Left ventricle myocardium superior (tissue), 1 donor: ENCODE results near the gene THOC5. TPM values are rescaled to one million over a fixed set of nuclear protein-coding genes. Genes with fewer than 3 reads are reported as not detected.
"Not testable (repeated sequence)": the region's sequence is repeated elsewhere in the genome, so short reads cannot be mapped to it uniquely, and the experiment has no call there.

ENCODE experiments used
- ATAC-seq: fragments of 200-7000 bp; cut with Tn5 transposase; one replicate; pipeline ENCODE4 v1.9.1; 2020; ENCODE audit warnings: mild to moderate bottlenecking, moderate library complexity
- DNase-seq: peaks from one replicate; pipeline ENCODE4 v3.0.0-alpha.2; 2020
- intact Hi-C: fragments of 100-400 bp; cut with micrococcal nuclease; formaldehyde crosslinking; loops from one replicate; pipeline ENCODE4 v1.11.0; 2022
- long read RNA-seq: library from polyadenylated mRNA; unstranded; transcript quantifications from one replicate; pipeline ENCODE4 v2.0.0, GENCODE V29; 2021
- total RNA-seq: library from RNA; stranded (reverse); fragmentation: NEBNext Ultra II Directional; extraction: Animal tissue kit (Norgen Biotek cat#: 25700); gene quantifications from one replicate; pipeline ENCODE4 v1.2.1, GENCODE V29; 2021
- donor health status: DM: no; HTN: yes; CAD: no; lungs with severe emphysema.

The THOC5 gene
- 41.5 TPM for total RNA-seq
- long read RNA-seq, full-length matches to known transcripts: 8 of 61 reads
- long read RNA-seq, partial matches to known transcripts: 2 of 61 reads
- long read RNA-seq, other reads (novel, unspliced or antisense): 51 of 61 reads

DNA sequence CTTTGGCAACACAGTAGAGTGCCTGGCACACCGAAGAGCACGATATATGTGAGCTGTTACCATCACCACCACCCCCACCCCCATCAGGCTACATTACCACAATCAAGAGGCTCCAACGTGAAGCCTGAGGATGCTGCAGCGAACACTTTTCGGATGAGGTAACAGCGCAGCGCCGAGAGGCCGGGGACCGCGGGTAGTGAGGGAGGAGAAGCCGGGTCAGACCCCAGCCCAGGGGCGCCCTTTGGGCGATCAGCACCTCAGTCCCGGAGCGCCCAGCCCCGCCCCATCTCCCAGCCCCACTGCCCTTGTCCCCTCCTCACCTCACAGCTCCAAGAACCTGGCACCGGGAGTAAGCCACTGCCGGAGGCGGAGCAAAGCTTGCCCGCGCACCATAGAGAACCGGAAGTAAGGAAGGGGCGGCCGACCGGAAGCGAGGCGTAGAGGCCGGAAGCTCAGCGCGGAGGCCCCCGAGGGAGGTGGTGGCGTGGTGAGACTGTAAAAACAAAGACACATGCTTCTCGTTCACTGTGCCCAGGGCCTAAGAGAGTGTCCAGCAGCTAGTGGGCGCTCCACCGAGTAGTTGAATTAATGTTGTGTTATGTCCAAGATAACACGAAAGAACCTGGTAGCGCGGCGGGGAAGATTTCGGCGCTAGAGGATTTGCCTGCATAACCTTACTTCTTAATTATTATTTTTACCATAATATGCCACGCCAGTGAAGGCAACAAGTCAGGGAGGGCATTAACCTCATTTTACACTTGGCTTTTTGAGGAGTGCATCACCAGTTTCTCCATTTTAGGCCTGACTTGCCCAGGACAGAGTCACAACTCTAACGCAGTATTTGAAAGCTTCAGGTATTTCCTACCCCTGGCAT is at the start of gene THOC5:
Gene THOC5 (minus strand): TSS at position 407 of the 874 bp plus-strand sequence. CDS start 4,610 bp downstream, outside the sequence.
- intact Hi-C loops: no loop called here
- ATAC-seq: peak; percentile 99
- DNase-seq: peak; percentile 96

DNA sequence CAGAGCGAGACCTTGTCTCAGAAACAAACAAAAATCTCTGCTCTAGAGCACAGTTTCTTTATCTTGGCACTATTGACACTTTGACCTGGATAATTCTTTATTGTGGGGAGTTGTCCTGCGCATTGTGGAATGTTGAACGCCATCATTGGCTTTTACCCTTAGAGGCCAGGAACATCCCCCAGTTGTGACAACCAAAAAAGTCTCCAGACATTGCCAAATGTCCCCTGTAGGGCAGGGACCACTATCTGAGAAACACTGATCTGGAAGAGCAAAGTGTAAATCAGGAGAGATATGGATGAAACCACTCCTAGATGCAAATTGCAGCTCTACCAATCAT is 45.1 kb upstream of the THOC5 start:
- intact Hi-C loops: no loop called here
- DNase-seq (no peak), ATAC-seq (no peak)

DNA sequence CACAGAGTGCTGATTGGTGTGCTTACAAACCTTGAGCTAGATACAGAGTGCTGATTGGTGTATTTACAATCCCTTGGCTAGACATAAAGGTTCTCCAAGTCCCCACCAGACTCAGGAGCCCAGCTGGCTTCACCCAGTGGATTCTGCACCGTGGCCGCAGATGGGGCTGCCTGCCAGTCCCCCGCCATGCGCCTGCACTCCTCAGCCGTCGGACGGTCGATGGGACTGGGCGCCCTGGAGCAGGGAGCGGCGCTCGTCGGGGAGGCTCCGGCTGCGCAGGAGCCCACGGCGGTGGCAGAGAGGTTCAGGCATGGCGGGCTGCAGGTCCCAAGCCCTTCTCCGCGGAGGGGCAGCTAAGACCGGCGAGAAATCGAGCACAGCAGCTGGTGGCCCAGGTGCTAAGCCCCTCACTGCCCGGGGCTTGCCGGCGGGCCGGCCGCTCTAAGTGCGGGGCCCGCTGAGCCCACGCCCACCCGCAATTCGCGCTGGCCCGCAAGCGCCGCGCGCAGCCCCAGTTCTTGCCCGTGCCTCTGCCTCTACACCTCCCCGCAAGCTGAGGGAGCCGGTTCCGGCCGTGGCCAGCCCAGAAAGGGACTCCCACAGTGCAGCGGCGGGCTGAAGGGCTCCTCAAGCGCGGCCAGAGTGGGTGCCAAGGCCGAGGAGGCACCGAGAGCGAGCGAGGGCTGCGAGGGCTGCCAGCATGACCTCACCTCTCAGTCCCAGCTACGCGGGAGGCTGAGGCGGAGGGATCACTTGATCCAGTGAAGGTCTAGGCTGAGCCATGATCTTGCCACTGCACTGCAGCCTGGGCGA is 44.5 kb upstream of the THOC5 start:
- DNase-seq, intact Hi-C loops, ATAC-seq: not testable (repeated sequence)

DNA sequence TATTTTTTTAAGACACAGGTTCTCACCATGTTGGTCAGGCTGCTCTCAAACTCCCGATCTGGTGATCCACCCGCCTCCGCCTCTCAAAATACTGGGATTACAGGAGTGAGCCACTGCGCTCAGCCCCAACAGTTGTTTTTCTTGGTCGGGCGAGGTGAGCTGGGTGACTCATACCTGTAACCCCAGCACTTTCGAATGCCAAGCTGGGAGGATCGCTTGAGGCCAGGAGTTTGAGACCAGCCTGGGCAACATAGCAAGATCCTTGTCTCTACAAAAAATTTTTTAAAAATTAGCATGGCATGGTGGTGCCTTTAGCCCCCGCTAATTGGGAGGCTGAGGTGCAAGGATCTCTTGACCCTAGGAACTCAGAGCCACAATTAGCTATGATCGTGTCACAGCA is 42.9 kb upstream of the THOC5 start:
- intact Hi-C loops: no loop called here
- ATAC-seq: no peak
- no peak for DNase-seq

- DNase-seq, intact Hi-C loops, ATAC-seq: not testable (repeated sequence)
These were observed 40.9 kb upstream of the THOC5 start for GRCh38 chr22:29594447-29594846.

GRCh38 chr22:29593923-29594322 is 40.4 kb upstream of the THOC5 start:
- intact Hi-C loops: no loop called here
- no peak for ATAC-seq

DNA sequence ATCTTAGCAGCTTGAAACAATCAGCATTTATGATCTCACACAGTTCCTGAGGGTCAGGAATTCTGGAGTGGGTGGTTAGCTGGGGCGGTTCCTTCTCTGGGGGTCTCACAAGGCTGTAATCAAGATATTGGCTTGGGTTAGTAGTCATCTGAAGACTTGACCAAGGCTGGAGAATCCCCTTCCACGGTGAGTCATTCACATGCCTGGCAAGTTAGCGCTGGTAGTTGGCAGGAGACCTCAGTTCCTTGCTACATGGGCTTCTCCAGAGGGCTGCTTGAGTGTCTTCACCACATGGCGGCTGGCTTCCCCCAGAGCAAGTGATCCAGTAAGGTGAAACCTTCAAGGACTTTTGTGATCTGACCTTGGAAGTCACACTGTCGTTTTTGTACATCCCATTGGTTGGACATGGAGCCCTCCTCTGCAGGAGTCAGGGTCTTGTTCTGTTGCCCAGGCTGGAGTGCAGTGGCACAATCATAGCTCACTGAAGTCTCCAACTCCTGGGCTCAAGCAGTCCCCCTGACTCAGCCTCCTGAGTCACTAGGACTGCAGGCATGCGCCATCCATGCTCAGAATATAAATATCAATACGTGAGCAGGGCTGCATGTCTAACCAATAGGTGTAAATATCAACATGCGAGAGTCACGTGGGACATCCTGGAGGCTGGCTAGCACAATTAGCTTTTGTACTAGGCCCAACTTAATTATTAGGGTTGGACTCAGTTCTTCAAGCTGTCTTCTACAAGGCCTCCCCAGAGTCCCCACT is 34.6 kb upstream of the THOC5 start:
- DNase-seq (no peak), ATAC-seq (no peak)

More at GRCh38 chr22:29593923-29594322, 40.4 kb upstream of the THOC5 start:
- DNase-seq: no peak

DNA sequence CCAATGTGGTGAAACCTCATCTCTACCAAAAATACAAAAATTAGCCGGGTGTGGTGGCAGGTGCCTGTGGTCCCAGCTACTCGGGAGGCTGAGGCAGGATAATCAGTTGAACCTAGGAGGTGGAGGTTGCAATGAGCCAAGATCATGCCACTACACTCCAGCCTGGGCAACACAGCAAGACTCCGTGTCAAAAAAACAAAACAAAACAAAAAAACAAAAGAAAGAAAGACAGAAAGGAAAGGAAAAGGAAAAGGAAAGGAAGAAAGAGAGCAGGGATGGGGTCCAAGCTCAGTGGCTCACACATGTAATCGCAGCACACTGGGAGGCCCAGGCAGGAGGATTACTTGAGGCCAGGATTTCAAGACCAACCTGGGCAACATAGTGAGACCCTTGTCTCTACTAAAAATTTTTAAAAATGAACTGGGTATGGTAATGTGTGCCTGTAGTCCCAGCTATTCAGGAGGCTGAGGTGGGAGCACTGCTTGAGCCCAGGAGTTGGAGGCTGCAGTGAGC is 32.7 kb upstream of the THOC5 start:
- intact Hi-C loops, ATAC-seq, DNase-seq: not testable (repeated sequence)

More for the DNA sequence above, 34.6 kb upstream of the THOC5 start:
- intact Hi-C loops: no loop called here

GRCh38 chr22:29584975-29585374 is 31.4 kb upstream of the THOC5 start:
- DNase-seq: no peak
- intact Hi-C loops: no loop called here

DNA sequence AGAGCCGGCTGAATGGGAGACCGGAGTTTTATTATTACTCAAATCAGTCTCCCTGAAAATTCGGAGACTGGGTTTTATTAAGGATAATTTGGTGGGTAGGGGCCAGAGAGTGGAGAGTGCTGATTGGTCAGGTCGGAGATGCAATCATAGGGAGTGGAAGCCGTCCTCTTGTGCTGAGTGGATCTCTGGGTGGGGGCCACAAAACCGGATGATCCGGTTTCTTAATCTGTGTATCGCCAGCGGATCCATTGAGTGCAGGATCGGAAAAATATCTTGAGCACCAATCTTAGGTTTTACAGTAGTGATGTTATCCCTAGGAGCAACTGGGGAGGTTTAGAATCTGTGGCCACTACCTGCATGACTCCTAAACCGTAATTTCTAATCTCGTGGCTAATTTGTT is 28.2 kb upstream of the THOC5 start:
- intact Hi-C loops: no loop called here
- ATAC-seq: no peak

More at GRCh38 chr22:29584975-29585374, 31.4 kb upstream of the THOC5 start:
- ATAC-seq: no peak

DNA sequence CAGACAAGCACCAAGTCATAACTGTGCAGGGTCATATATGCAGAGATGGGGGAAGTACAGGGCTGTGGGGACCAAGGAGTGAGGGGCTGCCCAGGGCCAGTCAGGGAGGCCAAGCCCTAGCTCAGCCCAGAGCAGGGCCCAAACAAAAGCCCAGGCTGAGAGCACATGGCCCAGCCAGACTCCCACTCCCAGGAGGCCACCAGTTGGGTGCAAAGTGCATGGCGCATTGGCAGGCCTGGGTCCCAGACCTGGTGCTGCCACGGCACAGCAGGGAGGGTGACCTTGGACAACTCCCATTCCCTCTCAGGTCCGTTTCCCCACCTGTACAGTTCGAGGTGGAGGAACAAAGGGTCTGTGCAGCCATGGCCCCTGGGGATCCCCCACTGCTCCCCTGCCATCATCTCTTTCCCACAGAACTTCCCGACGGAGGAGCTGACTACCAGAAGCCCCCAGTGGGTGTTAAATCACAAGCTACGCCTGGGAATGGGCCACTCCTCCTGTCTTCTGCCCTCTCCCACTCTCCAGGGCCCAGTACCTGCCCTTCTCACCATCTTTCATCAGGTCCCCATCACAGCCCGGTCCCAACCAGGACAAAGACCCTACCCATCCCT is 26.7 kb upstream of the THOC5 start:
- ATAC-seq (peak; percentile 26), DNase-seq (no peak)
- intact Hi-C loops: no loop called here

More for the DNA sequence above, 28.2 kb upstream of the THOC5 start:
- no peak for DNase-seq

DNA sequence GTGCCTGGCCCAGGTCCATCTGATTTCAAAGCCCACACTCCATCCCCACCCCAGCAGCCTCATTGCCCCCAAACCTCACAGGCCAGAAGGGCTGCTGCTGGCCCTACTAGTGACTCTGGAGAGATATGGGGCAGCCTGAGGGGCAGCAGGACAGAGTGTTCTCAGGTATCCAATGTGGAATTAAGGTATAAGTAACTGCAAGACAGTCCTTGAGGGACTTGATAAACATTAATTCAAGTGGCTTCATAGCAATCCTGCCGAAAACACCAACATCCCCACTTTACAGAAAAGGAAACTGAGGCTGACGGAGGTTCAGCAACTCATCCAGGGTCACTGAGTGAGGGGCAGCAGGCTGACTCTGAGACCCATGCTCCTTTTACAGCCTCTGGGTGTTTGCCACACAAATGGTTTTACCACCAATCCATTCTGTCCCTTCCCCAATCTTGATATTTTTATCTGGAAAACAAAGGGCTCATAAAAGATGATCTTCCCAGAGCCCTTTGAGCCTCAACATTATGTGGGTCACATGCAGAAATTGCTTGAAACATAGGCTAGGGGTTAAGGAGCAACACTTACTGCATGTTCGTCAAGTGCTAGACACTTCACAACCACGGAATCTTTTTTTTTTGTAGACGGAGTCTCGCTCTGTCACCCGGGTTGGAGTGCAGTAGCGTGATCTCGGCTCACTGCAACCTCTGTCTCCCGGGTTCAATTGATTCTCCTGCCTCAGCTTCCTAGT is 25.1 kb upstream of the THOC5 start:
- intact Hi-C loops: no loop called here
- ATAC-seq (no peak), DNase-seq (no peak)

DNA sequence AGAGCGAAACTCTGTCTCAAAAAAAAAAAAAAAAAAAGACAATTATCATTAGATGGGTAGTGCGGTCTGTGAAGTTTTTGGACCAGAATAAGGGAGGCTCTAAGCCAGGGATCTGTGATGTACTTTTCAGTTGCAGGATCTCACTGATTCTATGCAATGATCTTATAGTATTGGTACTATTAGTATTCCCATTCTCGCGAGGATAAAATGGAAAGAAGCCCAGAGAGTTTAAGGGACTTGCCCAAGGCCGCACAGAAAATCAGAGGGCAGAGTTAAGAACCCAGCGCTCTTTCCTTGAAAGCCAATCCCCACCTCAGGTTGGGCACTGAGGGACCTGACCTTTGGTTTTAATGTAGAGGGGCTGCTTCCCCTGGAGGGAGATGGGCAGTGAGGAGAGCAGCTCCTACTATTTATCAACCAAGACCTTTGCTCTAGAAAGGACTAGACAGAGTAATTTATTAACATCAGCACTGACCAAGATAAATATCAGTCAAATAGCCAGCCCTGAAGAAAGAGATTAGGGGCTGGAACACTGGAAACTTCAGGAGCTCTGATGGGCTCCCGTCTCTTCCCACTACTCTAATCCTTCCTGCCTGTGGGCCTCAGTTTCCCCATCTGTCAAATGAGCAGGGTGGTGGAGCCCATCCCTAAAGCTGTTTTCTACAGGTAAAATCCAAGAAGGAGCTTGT is 21.3 kb upstream of the THOC5 start:
- ATAC-seq (no peak), DNase-seq (no peak)
- intact Hi-C loops: no loop called here

GRCh38 chr22:29570912-29571549 is 17.5 kb upstream of the THOC5 start:
- no peak for DNase-seq
- no peak for ATAC-seq
- intact Hi-C loops: no loop called here

DNA sequence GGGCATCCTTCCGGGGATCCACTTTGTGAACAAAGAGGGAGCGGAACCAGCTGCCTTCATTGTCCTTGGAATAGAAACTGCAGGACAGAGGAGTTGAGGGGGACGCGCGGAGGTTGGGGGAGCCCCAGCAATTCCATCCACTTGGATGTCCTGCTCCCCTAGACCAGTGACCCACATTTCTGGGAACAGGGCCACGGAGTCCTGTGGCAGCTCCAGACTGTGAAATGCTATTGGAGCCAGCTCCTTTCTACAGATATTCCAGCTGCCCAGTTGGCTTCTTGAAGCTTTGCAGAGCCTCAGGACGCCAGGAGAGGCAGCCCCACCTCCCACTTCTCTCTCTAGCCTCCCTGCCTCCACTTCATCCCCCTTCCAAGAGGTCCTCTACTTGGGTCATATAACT is 16.9 kb upstream of the THOC5 start:
- ATAC-seq (no peak), DNase-seq (no peak)
- intact Hi-C loops: no loop called here

DNA sequence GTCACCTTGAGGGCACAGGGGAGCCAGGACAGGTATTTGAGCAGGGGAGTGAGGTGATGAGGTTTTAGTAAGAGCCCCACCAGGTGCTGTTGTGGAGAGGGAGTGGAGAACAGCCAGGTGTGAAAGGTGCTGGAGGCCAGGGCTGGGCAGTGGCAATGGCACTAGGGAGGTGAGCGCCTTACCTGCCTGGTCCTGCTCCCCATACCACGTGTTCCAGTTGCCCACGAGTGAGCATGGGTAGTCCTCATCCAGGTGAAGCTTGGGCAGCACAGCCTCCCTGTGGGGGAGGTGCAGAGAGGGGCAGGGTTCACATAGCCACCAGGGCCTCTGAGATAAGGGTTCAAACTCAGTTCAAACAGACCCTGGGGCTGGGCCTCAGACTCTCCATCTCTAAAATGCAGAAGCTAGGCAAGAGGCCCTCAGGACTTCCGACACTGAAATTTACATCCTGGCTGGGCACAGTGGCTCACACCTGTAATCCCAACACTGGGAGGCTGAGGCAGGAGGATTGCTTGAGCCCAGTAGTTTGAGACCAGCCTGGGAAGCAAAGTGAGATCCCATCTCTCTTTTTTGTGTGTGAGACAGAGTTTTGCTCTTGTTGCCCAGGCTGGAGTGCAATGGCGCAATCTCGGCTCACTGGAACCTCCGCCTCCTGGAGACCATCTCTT is 15.6 kb upstream of the THOC5 start:
- ATAC-seq (no peak), DNase-seq (no peak)
- intact Hi-C loops: no loop called here
